GM12878 (cell line): ENCODE results near the gene DYNC1H1. TPM values are rescaled to one million over a fixed set of nuclear protein-coding genes. Genes with fewer than 3 reads are reported as not detected.
A peak's percentile ranks its signal among the peaks of the same experiment; 100 is the strongest.

Experiments used
- ATAC-seq: fragments of 200-7000 bp; cut with Tn5 transposase; 3 replicates; pipeline ENCODE4 v1.9.1; 2020; ENCODE audit warnings: mild to moderate bottlenecking, moderate library complexity
- BruUV-seq: library from RNA; stranded (reverse); fragments of 400-500 nt; replicated peaks from 2 replicates; lab custom pipeline; 2021; lab: Mats Ljungman, UMichigan
- CTCF ChIA-PET: fragments of 300-600 bp; sonication (Branson Sonifier 250); formaldehyde crosslinking; extraction: SDS; loops from one replicate; lab custom pipeline; 2021; ENCODE audit warnings: inconsistent platforms; lab: Yijun Ruan, JAX
- POLR2A ChIA-PET: fragments of 350-600 bp; formaldehyde crosslinking; extraction: SDS; loops from one replicate; lab custom pipeline; 2021; ENCODE audit warnings: inconsistent platforms; lab: Charles Lee
- RAD21 ChIA-PET: fragments of 300-600 bp; sonication (Branson Sonifier 250); formaldehyde crosslinking; loops from one replicate; lab custom pipeline; 2023; ENCODE audit warnings: antibody characterized with exemption; ENCODE audit not compliant: unreplicated experiment; lab: Charles Lee
- SMC1A ChIA-PET: fragments of 300-600 bp; sonication (Branson Sonifier 250); formaldehyde crosslinking; loops from one replicate; lab custom pipeline; 2023; ENCODE audit not compliant: unreplicated experiment, uncharacterized antibody; lab: Charles Lee
- DNase-seq: peaks from one replicate; pipeline ENCODE4 v3.0.0-alpha.2; 2011; ENCODE audit warnings: low read depth, low spot score
- FAIRE-seq: peaks from 3 replicates; lab custom pipeline; 2011; peaks lifted over from hg19 to GRCh38; lab: Jason Lieb, UNC
- H2AFZ ChIP-seq: 2 replicates; pipeline ENCODE4 v1.6.0; 2011; ENCODE audit warnings: low read depth, low read length, control low read depth; ENCODE audit not compliant: control insufficient read depth
- H3K27ac ChIP-seq: 2 replicates; pipeline ENCODE4 v1.5.1; 2011; ENCODE audit warnings: control low read depth; ENCODE audit not compliant: control insufficient read depth, insufficient read depth
- H3K27me3 ChIP-seq, 2 experiments: replicated peaks in 1 of 2; 2 replicates each; pipeline versions ENCODE4 v1.6.0 to v1.6.1; 2011; ENCODE audit warnings: low read length in 1 of 2; ENCODE audit not compliant: control insufficient read depth in 2 of 2, insufficient read depth in 2 of 2
- H3K36me3 ChIP-seq, 2 experiments: 2 replicates each; pipeline ENCODE4 v1.5.1; 2011; ENCODE audit warnings: low read length in 1 of 2; ENCODE audit not compliant: control insufficient read depth in 2 of 2, insufficient read depth in 2 of 2
- H3K4me1 ChIP-seq: 2 replicates; pipeline ENCODE4 v1.6.1; 2011; ENCODE audit warnings: mild to moderate bottlenecking, low read length, moderate library complexity, mixed read lengths; ENCODE audit not compliant: control insufficient read depth, insufficient read depth
- H3K4me2 ChIP-seq: 2 replicates; pipeline ENCODE4 v1.6.0; 2011; ENCODE audit warnings: control low read depth; ENCODE audit not compliant: control insufficient read depth, insufficient read depth
- H3K4me3 ChIP-seq: fragments of 200-600 bp; sonication (generic); 2 replicates; pipeline ENCODE4 v1.5.1; 2016
- H3K79me2 ChIP-seq: 2 replicates; pipeline ENCODE4 v1.6.0; 2011; ENCODE audit warnings: low read length; ENCODE audit not compliant: control insufficient read depth, insufficient read depth
- H3K9ac ChIP-seq: 2 replicates; pipeline ENCODE4 v1.8.0; 2011; ENCODE audit warnings: low read length, control low read depth, mixed read lengths; ENCODE audit not compliant: control insufficient read depth, insufficient read depth
- H3K9me3 ChIP-seq: replicated peaks from 3 replicates; pipeline ENCODE4 v1.5.1; 2011; ENCODE audit warnings: mild to moderate bottlenecking, low read length; ENCODE audit not compliant: control insufficient read depth, insufficient read depth
- H4K20me1 ChIP-seq: 2 replicates; pipeline ENCODE4 v1.6.0; 2011; ENCODE audit not compliant: control insufficient read depth, insufficient read depth
- IRF4 ChIP-seq: IDR thresholded peaks from 2 replicates; pipeline ENCODE4 v1.6.1; 2011; ENCODE audit warnings: low read depth, low read length
- PAX5 ChIP-seq: IDR thresholded peaks from 2 replicates; pipeline ENCODE4 v1.6.1; 2011; ENCODE audit warnings: low read depth, low read length, borderline replicate concordance
- SMC3 ChIP-seq: IDR thresholded peaks from 2 replicates; pipeline ENCODE4 v1.6.1; 2011; ENCODE audit warnings: low read length, improper control_type of control experiment, borderline replicate concordance
- SPI1 ChIP-seq: IDR thresholded peaks from 2 replicates; pipeline ENCODE4 v1.6.1; 2011; ENCODE audit warnings: low read depth, mild to moderate bottlenecking, low read length, moderate library complexity, borderline replicate concordance; ENCODE audit not compliant: insufficient read depth
- YY1 ChIP-seq: IDR thresholded peaks from 2 replicates; pipeline ENCODE4 v1.6.1; 2011; ENCODE audit warnings: low read depth, mild to moderate bottlenecking, low read length
- ZNF384 ChIP-seq: IDR thresholded peaks from 2 replicates; pipeline ENCODE4 v1.6.1; 2012; ENCODE audit warnings: low read depth, mild to moderate bottlenecking, low read length, improper control_type of control experiment, borderline replicate concordance
- WGBS: methylation state at CpG from one replicate; pipeline ENCODE4 v1.1.6; 2016; ENCODE audit warnings: low lambda C conversion rate; ENCODE audit not compliant: insufficient replicate concordance, insufficient coverage; ENCODE audit errors: missing lambda C conversion rate; 5-methylcytosine and 5-hydroxymethylcytosine counted together
- in situ Hi-C: fragments of 300-500 bp; cut with MboI; formaldehyde crosslinking; loops from 9 replicates; pipeline ENCODE4 v1.14.3; 2018; ENCODE audit warnings: mixed read lengths
- intact Hi-C: fragments of 100-400 bp; cut with micrococcal nuclease; formaldehyde crosslinking; loops from one replicate; pipeline ENCODE4 v1.14.2; 2022; ENCODE audit not compliant: unreplicated experiment
- polyA plus RNA-seq, 11 experiments: library from polyadenylated mRNA; depleted of rRNA in 4 of 11; unstranded in 6 of 11; stranded (reverse) in 5 of 11; fragments of >200 nt; fragmentation: Nextera tagmentation in 4 of 11; fragmentation: Illumina TruSeq in 1 of 11; extraction: Ambion mirVana in 4 of 11; extraction: Trizol in 1 of 11; gene quantifications; 1 replicate in 1 of 11; 2 replicates in 10 of 11; pipeline versions ENCODE4 v1.2.1 to v1.2.3, GENCODE V29; 2011 to 2016; ENCODE audit warnings: inconsistent platforms in 2 of 11, missing spikeins in 2 of 11, low read depth in 1 of 11
- total RNA-seq, 4 experiments: library from RNA; depleted of rRNA in 3 of 4; stranded (reverse); fragments of >200 nt in 3 of 4; fragmentation: Illumina TruSeq in 1 of 4; extraction: Trizol in 1 of 4; gene quantifications; 2 replicates each; pipeline versions ENCODE4 v1.2.1 to v1.2.3, GENCODE V29; 2013 to 2021
- TF ChIP-seq, protein P1 (sequence below): fragments of 450-650 bp; IDR thresholded peaks from 2 replicates; pipeline ENCODE4 v1.6.1; 2017; ENCODE audit warnings: mild to moderate bottlenecking

The DYNC1H1 gene
- total and polyA plus RNA-seq, 10 of the 15 experiments (the other 5 are each of a cell fraction or from before 2014, with no cell fraction given) = 38.4 to 291 (median 111) TPM

DNA sequence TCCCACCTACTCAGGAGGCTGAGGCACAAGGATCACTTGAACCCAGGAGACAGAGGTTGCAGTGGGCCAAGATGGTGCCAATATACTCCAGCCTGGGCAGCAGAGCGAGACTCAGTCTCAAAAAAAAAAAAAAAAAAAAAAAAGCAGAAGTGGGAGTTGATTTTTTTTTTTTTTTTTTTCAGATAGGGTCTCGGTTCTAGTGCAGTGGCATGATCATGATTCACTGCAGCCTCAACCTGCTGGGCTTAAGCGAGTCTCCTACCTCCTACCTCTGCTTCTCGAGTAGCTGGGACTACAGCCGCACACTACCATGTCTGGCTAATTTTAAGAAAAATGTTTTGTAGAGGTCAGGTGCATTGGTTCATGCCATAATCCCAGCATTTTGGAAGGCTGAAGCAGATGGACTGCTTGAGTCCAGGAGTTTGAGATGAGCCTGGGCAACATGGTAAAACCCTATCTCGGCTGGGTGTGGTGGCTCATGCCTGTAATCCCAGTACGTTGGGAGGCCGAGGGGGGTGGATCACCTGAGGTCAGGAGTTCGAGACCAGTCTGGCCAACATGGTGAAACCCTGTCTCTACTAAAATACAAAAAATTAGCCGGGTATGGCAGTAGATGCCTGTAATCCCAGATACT, 138.8 kb downstream of the DYNC1H1 start:
- DNase-seq (no peak), ATAC-seq (peak; percentile 94), FAIRE-seq (peak; percentile 66)
- intact Hi-C loops (no loop called here), in situ Hi-C loops (no loop called here)
- TF ChIP-seq, protein P1, sequence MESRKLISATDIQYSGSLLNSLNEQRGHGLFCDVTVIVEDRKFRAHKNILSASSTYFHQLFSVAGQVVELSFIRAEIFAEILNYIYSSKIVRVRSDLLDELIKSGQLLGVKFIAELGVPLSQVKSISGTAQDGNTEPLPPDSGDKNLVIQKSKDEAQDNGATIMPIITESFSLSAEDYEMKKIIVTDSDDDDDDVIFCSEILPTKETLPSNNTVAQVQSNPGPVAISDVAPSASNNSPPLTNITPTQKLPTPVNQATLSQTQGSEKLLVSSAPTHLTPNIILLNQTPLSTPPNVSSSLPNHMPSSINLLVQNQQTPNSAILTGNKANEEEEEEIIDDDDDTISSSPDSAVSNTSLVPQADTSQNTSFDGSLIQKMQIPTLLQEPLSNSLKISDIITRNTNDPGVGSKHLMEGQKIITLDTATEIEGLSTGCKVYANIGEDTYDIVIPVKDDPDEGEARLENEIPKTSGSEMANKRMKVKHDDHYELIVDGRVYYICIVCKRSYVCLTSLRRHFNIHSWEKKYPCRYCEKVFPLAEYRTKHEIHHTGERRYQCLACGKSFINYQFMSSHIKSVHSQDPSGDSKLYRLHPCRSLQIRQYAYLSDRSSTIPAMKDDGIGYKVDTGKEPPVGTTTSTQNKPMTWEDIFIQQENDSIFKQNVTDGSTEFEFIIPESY = no peak
- TF ChIP-seq PAX5 (peak; percentile 81), SMC3 (no peak), YY1 (0 out of 2 replicates have a peak, but pooled peaks have one; percentile 35), SPI1 (peak; percentile 94), ZNF384 (peak; percentile 97), IRF4 (peak; percentile 69; the same call in 1 of the 2 replicates)
- Histone ChIP-seq H3K27me3 (no peaks in the 10 kb centered on the region), H2AFZ (peak overlapping the region; percentile 6; the same call in 1 of the 2 replicates), H3K4me1 (peaks cover 10% of the 10 kb centered on the region), H4K20me1 (no peaks in the 10 kb centered on the region), H3K9me3 (no peaks in the 10 kb centered on the region), H3K9ac (no peak overlapping the region), H3K4me2 (peak overlapping the region; percentile 7; the same call in 1 of the 2 replicates), H3K4me3 (no peak overlapping the region), H3K36me3 (no peaks in the 10 kb centered on the region), H3K27ac (no peak overlapping the region), H3K79me2 (no peaks in the 10 kb centered on the region)
- RAD21 ChIA-PET = interaction anchor here (0.6 to 0.7 kb wide), 2 partner anchors 17 to 1763 kb away, joined by 3 read pairs; no protein-coding TSS in a partner anchor
- no TSS peak for BruUV-seq
- WGBS = 40% methylated on average over 9 of the region's 10 CpGs
- SMC1A ChIA-PET = no interaction called here
- POLR2A ChIA-PET = interaction anchor here (1.3 kb wide), 1 partner anchor 15 kb away, joined by 4 read pairs; no protein-coding TSS in a partner anchor
- CTCF ChIA-PET = no interaction called here
